Non-pigmented ciliary epithelial cell (primary cell): ENCODE results near the gene STAM2.
"Not testable (repeated sequence)": the region's sequence is repeated elsewhere in the genome, so short reads cannot be mapped to it uniquely, and the experiment has no call there.

Source experiments
- DNase-seq: peaks from one replicate; pipeline ENCODE4 v3.0.0-alpha.2; 2010; ENCODE audit warnings: low read depth

STAM2 gene

DNA sequence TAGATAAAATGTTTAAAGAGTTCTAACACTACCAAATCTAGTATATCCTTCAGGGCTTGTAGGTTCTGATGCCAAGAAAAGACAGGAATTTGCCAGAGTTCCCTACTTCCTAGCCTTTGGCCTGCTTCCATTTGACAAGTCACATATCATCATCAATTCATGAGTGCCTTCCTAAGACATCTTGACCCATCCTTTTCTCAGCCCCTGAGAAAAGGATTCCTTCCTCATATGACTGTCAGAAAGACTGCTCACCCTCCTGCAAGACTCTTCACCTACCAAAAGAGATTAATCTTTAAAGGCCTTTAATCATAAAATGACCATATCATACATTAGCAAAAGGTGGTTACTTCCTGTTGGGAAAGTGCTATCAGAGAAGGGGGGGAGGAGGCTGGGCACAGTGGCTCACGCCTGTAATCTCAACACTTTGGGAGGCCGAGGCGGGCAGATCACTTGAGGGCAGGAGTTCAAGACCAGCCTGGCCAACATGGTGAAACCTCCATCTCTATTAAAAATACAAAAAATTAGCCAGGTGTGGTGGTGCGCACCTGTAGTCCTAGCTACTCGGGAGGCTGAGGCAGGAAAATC, 3.3 kb downstream of the STAM2 start:
- not testable (repeated sequence) for DNase-seq

DNA sequence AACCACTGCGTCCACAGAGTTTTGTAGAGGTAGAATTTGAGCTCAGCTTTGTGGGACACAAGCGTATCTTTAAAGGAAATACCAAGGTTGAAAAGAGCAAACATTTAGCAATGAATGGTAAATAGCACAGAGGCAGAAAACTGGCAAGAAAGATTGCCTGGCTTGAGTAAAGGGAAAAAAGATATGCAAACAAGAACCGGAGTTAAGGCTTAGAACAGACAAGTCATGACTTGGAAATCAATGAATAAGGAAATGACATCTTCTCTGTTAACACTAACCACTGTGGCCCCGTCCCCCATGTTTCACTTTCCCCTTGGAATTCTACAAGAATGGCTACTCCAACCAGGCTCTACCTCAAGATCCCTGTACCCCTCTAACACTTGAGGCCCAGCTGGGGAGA, 3.8 kb downstream of the STAM2 start:
- no peak for DNase-seq

DNA sequence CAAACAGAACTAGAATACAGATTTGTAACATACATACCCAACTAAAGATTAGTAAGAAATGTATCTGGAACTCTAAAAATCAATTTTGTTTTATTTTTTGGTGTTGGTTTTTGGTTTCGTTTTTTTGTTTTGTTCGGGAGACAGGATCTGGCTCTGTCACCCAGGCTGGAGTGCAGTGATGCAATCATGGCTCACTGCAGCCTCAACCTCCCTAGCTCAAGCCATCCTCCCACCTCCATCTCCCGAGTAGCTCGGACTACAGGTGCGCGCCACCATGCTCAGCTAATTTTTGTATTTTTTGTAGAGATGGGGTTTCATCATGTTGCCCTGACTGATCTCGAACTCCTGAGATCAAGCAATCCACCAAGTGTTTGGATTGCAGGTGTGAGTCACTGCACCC, 6.4 kb downstream of the STAM2 start:
- not testable (repeated sequence) for DNase-seq

DNA sequence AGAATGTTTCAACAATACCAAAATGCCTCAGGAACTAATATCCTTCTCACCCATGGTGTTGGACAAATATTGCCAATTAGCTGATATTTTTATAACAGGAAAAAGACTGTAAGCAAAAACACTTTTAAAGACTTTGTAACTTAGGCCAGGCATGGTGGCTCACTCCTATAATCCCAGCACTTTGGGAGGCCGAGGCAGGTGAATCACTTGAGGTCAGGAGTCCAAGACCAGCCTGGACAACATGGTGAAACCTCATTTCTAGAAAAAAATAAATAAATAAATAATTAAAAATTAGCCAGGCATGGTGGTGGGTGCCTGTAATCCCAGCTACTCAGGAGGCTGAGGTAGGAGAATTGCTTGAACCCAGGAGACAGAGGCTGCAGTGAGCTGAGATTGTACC, 8.1 kb downstream of the STAM2 start:
- DNase-seq: not testable (repeated sequence)

DNA sequence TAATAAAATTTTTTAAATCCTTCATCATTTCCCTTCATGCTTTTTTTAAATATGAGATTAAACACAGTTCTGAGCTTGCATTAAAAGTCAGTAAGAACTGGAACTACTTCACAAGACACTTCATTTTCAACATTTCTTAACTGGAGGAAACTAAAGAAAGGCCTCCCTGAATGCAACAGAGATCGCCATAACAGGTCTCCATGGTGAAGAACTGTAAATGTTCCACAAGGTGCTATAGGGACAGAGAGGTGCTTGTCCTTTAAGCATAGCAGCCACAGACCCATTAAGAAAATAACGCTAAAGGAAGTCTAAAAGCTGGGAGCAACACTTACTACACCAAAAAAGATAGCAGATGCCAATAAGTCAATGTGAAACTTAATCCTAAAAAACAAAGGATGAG, 8.5 kb downstream of the STAM2 start:
- no peak for DNase-seq

DNA sequence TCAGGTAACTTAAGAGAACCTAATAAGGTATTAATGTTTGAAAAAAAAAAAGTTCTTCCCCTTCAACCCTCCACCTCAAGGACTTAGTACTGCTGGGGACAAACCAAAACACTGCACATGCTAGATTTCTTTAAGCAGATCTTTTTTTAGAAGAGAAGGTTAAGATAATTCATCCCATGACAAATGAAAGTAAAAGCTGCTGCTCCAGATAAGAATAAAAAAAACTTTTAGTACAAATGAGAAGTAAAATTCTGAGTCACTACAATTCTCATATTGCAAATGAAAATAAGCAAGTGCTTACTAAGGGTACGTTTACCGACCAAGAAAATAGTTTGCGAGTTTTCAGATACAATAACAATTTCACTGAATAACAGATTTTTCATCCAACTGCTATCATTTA, 8.9 kb downstream of the STAM2 start:
- DNase-seq: no peak

DNA sequence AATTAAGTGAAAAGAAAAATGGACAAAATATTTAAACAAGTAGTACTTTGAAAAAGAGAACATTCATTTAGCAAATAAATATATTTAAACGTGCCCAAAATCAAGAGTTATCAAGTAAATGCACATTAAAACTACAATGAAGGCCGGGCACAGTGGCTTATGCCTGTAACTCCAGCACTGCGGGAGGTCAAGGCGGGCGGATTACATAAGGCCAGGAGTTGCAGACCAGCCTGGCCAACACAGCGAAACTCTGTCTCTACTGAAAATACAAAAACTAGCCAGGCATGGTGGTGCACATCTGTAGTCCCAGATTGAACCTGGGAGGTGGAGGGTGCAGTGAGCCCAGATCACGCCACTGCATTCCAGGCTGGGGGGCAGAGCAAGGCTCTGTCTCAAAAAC, 9.8 kb downstream of the STAM2 start:
- DNase-seq: no peak

DNA sequence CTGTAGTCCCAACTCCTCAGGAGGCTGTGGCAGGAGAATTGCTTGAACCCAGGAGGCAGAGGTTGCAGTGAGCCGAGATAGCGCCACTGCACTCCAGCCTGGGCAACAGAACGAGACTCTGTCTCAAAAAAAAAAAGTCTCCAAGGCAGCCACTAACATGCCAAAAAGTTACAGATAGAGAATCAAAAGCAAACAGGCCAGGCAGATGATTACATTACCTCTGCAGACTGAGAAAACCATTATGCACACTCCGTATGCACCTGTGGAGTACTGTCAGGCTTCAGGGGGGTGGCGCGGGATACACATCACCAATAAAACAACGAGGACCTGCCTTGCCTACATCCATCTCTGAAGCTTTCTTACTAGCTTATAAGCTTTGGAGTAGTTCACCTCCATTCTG, 10.3 kb downstream of the STAM2 start:
- no peak for DNase-seq

DNA sequence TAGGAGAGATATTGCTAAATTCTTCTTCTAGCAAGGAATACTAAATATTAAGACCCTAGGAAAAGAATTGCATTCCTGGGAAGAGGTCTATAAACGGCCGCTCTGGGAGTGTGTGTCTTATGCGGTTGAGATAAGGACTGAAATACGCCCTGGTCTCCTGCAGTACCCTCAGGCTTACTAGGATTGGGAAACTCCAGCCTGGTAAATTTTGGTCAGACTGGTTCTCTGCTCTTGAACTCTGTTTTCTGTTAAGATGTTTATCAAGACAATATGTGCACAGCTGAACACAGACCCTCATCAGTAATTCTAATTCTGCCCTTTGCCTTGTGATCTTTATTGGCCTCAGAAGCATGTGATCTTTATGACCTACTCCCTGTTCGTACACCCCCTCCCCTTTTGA, 11.9 kb downstream of the STAM2 start:
- DNase-seq: not testable (repeated sequence)

DNA sequence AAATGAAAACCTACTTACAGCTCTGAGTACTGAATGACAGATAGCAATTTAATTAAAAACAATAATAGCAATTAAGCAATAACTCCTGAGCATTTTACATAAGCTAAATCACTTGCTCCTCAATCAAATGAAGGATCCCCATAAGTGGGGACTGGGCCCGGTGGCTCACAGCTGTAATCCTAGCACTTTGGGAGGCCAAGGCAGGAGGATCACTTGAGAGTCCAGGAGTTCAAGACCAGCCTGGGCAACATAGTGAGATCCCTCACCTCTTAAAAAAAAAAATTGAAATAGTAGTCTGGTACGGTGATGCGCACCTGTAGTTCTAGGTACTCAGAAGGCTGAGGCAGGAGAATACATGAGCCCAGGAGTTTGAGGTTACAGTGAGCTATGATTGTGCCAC, 13.4 kb downstream of the STAM2 start:
- DNase-seq: no peak

DNA sequence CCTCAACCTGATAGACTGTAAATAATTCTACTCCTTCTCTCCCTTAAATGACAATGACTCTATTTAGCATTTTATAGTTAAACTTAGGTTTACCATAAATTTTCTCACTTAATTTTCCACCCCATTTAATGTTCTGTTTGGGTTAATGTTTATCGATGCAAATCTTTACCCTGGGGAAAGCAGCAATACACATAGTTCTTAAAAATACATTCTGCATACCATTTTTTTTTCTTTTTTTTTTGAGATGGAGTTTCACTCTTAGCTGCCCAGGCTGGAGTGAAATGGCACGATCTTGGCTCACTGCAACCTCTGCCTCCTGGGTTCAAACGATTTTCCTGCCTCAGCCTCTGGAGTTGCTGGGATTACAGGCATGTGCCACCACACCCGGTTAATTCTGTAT, 14.0 kb downstream of the STAM2 start:
- no peak for DNase-seq

DNA sequence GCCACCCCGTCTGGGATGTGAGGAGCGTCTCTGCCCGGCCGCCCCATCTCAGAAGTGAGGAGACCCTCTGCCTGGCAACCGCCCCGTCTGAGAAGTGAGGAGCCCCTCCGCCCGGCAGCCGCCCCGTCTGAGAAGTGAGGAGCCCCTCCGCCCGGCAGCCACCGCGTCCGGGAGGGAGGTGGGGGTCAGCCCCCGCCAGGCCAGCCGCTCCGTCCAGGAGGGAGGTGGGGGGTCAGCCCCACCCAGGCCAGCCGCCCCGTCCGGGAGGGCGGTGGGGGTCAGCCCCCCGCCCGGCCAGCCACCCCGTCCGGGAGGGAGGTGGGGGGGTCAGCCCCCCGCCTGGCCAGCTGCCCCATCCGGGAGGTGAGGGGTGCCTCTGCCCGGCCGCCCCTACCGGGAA, 15.2 kb downstream of the STAM2 start:
- DNase-seq: not testable (repeated sequence)

DNA sequence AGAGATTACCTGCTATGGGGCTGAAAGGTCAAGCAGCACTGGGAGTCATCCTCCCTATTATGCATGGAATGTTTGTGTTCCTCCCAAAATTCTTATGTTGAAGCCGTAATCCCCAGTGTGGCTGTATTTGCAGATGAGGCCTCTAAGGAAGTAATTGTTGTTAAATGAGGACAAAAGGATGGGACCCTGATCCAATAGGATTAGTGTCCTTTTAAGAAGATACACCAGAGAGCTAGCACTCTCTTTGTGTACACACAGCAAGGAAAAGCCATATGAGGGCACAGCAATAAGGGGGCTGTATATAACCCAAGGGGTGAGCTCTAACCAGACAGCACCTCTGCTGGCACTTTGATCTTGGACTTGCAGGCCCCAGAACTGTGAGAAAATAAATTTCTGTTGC, 18.3 kb downstream of the STAM2 start:
- no peak for DNase-seq

DNA sequence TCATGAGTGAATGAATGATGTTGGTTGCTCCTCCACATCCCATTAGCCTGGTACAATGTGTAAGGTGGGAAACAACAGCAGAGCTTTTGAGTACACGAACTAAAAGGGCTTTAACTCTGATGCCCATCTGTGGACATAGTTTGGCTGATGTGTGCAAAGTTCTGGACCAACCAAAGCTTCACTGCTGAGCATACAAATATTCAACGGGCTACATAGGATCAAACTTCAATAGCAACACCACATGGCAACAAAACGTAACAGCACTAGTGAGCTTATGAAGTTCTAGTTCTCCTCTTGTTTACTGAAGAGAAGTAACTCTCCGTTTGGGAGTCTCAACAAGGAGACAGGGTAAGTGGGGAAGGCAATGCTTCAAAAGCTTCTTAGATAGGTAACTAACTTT, 20.4 kb downstream of the STAM2 start:
- no peak for DNase-seq

DNA sequence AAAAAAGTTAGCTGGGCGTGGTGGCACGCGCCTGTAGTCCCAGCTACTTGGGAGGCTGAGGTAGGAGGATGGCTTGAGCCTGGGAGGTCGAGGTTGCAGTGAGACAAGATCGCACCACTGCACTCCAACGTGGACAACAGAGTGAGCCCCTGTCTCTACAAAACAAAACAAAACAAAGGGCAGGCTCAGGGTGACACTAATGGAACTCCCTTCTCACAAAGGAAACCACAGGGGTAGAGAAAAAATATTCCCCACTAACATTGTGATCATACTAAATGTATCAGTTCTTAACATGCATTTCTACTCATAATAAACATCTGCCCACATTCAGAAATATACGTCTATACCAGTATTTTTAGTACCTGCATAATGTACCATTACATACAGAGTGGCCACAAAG, 21.1 kb downstream of the STAM2 start:
- no peak for DNase-seq

DNA sequence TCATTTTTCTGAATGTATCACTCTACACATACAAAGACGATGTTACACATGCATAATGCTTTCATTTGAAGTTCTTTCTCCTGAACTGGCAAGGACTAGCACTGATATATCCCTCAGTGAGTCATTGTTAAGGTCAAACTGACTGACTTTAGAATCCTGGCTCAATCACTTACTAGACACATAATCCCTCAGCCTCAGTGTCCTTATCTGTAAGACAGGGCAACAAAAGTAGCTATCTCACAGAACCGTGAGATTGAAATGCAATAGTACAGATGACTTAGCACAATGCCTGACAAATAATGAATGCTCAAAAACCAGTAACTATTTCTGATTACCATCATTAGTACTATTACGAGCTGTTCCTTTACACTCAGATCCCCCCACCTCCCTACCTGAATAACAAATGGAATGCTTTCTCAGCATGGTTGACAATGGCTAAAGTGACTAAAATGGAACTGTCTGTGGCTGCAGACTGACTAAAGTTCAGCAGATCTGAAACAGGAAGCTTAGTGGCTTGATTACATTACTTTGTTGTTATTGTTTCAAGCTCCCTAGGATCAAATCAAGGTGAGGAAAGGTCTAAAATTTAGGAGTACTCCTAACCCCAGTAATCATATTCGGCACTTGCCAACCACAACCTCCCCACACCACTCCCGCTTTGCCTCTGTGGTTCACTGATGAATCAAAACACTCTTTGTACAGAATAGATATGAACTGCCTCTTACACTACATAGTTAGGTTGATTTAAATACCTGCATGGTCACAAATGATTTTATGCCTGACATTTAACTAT, 40.9 kb downstream of the STAM2 start:
- no peak for DNase-seq

DNA sequence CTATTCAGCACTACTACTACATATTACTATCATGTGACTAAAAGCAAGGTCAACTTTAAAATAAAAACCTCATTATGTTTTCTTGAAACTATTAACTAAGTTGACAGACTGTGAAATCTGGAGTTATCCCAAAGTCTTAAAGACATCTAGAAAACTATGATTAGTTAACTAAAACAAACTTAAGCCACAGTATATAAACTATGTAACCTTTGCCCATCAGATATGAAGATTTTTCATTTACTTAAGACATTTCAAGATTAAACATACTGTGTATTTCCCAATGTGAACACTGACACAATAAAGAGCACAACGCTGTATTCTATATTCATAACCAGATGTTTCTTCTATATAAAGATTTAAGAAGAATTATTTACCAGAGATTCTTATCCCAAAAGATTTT, 43.3 kb downstream of the STAM2 start:
- DNase-seq: no peak

DNA sequence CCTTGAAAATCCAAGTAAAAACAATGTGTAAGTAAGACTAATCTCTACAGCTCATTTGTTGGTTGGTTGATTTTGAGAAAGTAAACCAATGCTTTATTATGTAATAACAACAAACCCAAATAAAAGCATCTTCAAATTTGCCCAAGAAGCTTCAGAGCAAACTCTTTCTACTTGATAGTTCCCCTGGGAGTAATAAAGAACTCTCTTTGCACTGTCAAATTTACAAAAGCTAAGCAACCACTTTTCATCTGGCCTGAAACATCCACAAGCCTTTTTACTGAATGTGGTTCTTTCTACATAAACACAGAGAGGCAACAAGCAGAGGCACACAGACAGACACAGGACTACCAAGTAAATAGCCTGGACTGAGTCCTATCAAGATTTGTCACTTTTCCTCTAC, 47.9 kb downstream of the STAM2 start:
- DNase-seq: no peak

DNA sequence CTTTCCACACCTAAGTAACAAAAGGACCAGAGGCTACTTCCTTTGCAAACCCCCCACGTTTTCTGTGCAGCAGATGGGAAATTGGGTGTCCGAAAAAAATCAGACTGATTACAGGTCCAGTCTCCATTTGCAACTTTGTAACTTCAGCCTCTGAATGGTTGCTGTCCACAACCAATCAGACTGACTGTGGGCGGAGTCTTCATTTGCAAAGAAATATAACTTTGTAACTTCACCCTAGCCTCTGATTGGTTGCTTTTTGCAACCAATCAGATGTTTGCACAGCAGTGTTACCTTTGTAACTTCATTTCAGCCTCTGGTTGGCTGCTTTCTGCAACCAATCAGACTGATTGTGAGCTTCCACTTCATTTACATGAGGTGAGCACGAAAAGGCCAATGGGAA, 48.9 kb downstream of the STAM2 start:
- DNase-seq: no peak

DNA sequence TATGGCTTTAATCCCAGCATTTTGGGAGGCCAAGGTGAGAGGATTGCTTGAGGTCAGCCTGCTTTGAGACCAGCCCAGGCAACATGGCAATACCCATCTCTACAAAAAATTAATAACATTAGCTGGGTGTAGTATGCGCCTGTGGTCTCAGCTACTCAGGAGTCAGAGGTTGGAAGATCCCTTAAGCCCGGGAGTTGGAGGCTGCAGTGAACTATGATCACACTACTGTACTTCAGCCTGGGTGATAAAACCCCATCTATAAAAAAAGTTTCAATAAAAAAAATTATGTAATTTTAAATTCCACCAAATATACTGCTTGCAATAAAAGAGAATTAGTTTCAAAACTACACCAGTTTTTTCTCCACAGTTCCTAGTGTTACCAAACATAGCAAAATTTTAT, 53.4 kb downstream of the STAM2 start:
- DNase-seq: no peak

DNA sequence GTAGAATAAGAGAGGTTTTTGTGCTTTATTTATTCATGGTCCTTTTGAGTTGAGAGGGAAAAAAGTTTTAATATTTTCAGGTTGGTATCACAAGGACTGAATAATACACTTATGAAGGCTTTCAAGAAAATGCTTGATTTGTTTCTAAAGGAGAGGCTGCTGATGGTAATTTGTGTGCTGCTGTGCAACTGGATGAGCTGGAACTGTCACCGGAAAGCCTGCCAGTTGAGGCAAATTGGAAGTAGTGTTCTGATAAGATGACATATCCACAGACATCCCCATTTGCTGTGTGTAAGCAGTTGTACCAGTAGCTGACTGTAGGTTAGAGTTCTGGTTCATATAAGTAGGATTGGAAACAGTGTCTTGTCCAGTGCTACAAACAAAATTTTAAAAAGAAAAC, 55.1 kb downstream of the STAM2 start:
- DNase-seq: no peak

DNA sequence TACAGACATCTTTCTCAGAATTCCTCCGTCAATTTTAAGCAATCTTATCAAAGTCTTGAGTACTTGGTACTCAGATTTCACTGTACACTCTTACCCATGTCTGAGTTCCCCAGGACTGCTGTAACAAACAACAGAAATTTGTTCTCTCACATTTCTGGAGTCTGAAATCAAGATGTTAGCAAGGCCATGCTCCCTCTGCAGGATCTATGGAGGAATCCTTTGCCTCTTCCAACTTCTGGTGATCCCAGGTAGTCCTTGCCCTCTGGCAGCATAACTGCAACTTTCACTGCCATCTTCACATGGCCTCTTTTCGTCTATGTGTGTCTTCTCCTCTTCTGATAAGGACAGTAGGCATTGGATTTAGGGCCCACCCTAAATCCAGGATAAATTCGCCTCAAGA, 59.6 kb downstream of the STAM2 start:
- DNase-seq: no peak

DNA sequence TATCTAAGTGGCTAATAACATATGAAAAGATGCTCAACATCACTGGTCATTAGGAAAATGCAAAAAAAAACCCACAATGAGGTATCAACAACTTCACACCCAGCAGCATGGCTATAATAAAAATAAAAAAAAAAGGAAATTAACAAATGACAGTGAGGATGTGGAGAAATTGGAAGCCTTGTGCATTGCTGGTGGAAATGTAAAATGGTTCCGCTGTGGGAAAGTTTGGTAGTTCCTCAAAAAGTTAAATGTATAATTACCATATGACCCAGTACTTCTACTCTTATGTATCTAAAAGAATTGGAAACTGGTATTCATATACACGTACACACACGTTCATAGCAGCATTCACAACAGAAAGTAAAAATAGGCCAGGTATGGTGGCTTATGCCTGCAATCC, 61.2 kb downstream of the STAM2 start:
- no peak for DNase-seq

DNA sequence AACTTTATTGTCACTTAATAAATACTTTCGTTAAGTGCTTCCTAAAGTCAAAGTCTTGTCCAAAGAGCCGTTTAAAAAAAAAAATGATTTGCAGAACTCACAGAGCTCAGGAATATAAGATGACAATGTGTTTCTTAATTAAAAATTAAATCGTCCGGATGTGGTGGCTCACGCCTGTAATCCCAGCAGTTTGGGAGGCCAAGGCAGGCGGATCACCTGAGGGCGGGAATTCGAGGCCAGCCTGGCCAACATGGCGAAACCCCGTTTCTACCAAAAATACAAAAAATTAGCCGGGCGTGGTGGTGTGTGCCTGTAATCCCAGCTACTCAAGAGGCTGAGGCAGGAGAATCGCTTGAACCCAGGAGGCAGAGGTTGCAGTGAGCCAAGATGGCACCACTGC, 68.4 kb downstream of the STAM2 start:
- not testable (repeated sequence) for DNase-seq
